ENCODE results near the gene TBX15.
"Not testable (repeated sequence)": the region's sequence is repeated elsewhere in the genome, so short reads cannot be mapped to it uniquely, and the experiment has no call there.

Gene TBX15

DNA sequence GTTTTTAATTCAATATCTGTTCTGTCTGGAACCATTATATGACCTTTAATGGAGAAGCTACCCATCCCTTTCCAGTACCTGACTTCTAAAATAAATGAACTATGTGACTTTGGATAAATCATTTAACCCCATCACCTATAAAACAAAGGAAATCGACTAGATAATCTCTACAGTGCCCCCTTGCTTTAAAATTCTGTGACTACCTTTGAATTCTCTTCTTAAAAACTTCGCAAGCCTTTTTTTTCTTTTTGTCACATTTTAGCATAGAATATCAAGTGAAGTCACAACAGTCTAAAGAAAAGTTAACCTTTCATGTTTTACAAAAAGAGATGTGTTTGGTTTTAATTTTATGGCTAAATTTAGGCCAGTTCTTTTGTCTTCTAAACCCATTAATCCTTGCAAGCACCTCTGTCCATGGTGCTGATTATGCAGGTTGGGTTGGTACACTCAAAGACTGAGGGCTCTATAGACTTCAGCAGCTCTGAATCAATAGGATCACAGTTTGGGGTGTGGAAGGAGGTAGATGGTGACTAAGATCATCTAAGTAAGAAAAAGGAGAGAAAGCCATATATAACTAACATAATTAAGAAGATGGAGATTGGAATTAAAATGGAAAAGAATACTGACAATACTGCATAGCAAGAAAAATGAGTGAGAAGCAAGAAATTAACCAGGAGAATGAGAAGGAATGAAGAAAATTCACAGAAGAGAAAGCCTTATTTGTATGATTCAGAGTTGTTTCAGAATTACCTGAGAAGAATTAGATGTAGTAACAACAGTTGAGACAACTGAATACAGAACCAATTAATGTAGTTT is 59.2 kb downstream of the TBX15 start:
- no peak for DNase-seq

DNA sequence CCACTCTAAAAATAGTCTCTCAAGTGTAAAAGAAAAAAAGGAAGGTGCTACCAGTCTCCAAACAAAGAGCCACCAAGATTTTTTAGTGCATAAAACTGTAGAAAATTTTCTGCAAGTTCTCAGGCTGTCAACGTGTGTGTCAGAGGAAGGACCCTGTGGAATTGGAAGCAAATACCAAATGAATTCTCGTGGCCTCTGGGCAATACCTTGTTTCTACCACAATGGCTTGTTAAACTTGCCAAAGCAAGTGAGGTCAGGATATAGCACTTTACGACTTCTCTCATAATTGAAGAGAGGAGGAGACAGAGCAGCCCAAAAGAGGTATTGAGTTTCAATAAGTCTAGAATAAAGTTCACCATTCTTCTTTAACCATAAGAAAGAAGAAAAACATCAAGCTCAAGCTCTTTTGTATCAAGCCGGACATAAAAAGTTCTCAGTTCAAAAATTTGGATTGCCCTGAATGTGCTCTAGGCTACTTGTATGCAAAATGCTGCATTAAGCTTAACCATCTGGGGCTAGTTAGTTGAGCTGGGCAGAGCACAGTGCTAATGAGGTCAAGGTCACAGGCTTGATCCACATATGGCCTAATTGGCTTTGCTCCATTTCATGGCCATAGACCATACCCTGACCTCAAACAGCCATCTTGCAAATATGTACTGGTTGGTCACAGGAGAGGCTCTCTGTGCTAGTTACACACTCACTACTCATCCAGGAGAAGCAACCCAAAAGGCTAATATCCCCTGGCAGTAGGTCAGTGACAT is 60.5 kb downstream of the TBX15 start:
- DNase-seq = no peak

DNA sequence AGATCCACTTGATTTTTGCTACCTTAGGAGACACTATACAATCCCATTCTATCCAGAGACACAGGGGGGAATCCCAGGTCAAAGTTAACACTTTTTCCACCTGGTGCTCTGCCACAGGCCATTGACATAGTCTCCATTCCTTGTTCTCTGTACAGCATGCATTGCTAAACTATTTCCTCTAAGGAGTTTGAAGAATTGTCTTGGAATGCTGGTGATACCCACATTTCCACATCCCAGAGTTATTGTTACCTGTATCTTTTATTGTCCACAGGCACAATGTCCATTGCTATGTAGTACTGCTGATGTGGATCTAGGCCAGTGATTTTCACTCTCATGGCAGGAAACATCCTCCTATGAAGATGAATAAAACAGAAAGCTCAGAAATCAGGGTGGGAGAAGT is 61.9 kb downstream of the TBX15 start:
- no peak for DNase-seq

DNA sequence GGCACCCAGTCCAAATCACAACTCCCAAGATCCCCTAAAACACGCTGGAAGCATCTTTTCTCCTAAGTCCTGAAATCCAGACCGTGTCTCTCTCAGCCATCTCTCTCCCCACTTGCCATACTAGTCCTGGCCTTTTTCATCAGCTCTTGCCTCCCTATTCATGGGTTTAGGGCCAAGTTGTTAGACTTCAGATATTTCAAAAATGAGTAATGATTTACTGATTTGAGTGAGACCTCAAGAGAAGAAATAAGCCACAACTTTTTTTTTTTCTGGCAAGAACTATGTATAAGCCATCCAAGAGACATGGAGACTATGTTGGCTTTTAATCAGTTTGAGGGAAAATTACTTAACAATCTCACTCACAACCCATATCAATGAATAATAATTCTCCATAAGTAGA is 62.5 kb downstream of the TBX15 start:
- no peak for DNase-seq

DNA sequence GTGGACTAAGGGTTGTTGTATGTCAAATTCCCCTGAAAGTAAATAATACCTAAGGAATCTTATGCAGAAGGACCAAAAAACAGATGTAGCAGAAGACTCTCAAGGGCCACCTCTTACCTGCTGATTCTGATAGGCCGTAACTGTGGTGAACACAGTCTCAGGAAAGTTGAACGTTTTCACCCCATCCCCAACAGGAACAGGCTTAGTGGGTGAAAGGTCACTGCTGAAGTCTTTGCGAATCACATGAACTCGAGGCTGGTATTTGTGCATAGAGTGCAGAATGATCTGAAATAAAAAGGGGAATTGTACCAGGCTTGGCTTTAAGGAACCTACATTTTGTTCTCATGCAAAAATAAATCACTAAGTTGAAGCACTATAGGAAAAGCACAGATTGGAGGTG is 64.8 kb downstream of the TBX15 start:
- DNase-seq = no peak

DNA sequence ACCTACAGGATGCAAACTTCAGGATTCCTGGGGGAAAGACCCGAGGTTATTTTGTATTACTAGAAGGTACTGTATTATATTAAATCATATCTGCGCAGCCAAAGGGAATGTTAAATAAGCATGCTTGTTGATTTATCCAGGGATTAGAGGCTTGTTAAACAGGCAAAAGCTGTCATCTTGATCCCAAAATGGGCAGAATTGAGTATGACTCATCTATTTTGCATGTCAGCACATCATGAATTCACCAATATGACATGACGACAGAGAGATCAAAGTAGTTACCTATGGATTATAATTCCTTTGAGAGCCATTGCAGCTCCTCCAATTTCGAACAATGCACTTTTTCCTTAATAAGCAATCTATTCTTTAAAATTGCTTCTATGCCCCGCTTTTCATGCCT is 66.1 kb downstream of the TBX15 start:
- no peak for DNase-seq

DNA sequence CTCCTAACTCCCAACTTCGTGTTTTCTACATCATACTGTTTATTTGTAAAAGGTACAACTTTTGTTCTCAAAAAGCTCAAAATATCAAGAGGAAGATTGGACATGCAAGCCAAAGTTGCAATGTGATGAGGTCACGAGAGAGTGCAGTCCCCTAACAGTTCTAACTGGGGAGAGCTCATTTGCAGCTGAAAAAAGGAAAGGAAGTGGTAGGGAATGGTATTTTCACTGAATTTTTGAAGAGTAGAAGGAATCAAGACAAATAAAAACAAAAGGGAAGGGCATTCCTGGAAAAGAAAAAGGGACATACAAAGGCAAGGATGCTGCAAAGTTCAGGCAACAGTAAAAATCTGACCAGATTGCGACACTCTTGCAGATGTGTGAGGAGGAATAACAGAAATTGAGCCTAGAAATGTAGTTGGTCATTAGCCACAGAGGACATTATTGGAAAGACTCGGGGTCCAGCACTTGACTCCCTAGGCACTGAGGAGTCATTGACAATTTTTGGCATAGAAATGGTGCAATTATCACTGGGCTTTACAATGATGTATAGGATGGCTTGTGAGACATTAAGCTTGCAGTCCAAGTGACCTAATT is 67.9 kb downstream of the TBX15 start:
- no peak for DNase-seq

DNA sequence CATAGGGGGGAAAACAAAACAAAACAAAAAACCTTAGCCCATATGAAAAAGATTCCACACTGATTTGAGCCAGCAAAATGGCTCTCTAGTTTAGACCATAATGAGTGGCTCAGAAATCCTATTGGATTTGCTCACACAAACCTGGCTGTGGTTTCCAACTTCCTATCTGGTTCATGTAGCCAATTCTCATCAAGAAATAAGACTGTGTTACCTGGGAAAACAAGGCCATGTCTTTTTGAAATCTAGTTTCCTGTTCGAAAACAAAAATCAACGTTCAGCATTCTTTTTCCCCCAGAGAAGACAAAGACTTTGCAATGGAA is 69.2 kb downstream of the TBX15 start:
- DNase-seq = no peak

DNA sequence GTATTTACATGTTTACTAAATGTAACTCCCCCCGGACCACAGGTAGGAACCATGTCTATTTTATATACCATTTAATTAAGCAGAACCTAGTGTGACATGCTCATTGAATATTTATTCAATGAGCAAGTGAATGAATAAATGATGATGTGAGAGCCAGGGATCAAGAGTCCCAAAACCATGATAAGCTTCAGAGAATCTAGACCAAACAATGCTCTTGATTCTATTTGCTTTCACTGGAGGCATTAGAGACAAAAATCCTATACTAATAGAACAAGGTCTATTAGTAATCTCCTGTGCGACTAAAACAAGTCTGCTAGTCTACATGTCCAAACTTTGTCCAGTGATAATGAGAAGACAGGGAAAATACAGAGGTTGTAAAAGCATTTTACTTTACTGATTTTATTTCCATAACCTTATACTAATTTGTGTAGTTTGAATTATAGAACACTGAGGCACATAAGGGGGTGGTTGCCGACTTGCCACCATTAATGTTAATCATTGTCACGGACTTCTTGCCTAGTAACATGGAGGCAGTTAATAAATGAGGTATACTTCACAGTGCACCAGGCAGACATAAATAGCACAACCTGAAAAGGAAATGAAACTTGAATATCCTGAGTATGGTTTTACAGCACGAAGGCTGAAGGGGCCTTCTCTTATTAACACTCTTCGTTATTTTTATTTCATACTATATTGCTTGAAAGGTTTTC is 69.8 kb downstream of the TBX15 start:
- no peak for DNase-seq

DNA sequence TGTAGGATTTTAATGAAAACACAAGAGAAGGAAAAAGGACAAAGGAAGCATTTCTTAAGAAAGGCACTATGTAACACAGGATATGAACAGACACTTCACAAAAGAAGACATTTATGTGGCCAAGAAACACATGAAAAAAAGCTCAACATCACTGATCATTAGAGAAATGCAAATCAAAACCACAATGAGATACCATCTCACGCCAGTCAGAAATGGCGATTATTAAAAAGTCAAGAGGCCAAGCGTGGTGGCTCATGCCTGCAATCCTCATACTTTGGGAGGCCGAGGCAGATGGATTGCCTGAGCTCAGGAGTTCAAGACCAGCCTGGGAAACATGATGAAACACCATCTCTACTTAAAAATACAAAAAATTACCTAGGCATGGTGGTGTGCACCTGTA is 71.8 kb downstream of the TBX15 start:
- DNase-seq = not testable (repeated sequence)

DNA sequence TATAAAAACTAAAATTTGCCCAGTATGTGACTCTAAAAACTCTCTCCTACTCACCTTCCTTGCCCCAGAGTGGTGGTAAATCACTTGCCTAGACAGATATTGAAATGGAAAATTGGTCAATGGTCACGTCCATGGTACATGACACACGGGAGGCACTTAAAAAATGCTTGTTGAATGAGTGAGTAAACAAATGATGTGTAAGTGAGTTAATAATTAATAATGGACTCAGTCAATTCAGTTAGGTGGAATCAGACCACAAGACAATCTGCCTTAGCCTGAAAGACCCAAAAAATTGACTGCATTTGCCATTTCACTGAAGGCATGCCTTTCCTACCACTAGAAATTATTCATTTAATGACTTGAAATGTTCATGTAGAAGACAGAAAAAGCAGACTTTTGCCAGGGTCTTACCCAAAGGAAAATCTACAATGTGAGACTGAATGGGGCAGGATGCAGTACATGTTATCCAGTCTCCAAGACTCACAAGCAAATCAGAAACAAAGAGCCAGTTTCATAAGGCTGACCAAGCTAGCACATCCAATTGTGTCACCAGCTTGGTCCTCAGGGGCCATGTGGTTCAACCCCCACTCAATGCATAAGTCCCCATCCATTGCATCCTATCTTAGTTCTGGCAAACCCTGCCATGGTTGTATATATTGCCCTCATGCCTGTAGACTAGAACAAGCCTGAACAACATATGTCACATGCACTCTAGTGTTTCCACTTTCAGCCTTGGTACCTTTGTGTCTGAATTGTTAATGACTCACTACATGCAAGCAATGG is 73.6 kb downstream of the TBX15 start:
- DNase-seq = no peak

DNA sequence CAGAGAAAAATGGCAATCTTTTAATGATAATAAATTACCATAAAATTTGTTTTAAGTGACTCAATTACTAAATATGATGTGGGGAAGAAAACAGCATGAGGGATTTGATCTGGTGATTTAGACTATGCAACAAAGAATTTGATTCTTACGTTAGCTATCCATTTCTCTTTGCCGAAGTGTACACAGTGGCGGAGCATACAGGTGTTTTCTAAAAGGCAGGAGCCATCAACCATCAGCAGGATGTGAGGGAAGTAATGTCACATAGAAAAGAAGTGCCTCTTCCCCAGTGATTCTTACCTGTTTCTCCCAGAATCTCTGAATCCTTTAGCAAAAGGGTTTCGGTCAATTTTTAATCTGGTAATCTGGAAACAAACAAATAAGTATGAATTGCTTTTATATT is 74.3 kb downstream of the TBX15 start:
- DNase-seq = no peak

DNA sequence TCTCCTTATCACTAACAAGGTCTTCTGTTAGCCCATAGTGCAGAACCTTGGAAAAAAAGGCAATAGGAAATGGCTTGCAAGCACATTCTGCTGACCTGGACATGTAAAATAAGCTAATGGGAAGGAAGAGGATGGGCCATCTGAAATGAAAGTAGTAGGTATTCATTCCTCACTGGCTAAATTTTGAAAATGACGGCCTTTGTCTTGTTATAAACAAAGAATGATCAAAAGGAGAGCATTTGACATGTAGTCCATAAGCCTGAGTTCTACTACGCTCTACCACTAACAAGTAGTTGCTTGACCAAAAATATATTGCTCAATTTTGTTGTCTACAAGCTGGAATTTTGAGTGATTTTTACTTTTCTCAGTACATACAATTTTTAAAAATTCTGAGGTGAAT is 75.6 kb downstream of the TBX15 start:
- DNase-seq = no peak

DNA sequence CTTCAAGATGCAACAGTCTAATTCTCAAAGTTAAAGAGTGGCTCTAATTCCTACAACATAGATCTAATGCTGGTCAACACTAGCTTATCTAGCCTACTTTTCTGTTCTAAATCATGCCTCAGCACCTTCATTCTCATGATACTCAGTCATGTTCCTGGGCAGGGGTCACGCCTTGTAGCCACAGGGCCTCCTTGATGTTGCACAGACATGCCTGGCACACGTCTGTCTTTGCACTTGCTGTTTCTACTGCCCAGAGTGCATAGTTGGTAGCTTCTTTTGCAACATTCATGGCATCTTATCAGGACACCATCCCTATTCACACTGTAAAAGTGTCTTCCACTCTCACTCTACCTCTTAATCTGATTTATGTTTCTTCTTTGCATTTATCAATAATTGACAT is 76.6 kb downstream of the TBX15 start:
- no peak for DNase-seq

DNA sequence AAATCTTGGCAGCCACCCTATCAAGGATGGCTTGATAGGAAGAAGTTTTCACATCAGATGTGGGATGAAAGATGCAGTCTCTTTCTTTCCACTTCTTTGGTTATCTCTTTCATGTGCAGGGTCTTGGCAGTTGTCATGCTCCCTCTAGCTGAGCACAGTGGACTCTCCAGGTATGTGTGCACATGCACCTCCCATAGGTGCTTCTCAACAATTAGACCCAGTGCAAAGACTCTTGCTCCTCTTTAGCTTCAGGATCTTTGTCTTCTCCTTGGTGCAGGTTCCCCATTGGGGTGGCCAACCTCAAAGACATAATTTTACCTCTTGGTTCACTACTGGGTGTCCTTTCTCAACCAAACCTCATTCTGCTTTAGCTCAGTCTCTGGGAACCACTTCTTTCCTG is 80.7 kb downstream of the TBX15 start:
- DNase-seq = no peak

DNA sequence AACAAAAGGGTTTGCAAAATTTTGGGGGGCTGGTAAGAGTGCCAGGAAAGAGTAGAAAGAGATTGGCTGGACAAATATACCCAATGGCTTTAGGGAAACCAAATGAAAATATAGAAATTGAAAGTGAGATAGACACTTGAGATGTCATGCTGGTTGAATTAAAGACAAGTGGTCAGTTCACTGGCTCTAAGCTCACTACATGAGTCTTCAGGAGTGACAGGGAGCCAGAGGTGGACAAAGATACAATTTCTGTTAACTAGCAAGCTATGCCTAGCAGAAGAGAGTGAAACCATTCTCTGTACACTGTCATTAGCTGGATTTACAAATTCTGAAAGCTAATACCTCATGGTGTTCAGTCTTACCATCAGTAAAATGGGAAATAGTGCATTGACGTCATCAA is 82.5 kb downstream of the TBX15 start:
- DNase-seq = no peak

DNA sequence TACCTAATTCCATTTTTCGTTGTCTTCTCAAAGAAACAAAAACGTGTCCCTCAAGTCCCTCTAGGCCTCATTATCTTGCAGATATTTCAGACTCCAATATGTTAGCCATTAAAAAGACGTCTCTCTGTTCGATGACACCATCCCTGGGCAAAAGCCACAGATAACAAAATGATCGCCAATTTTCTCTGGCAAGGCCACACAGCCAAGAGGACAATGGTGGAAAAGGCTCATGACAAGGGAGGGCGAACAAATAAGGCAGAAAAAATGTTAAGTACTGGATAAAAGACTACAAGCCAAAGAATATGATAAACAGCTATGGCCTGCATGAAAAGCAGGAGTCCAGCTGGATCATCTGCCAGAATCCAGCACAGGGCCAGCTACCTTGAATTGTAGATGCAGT is 82.9 kb downstream of the TBX15 start:
- no peak for DNase-seq

DNA sequence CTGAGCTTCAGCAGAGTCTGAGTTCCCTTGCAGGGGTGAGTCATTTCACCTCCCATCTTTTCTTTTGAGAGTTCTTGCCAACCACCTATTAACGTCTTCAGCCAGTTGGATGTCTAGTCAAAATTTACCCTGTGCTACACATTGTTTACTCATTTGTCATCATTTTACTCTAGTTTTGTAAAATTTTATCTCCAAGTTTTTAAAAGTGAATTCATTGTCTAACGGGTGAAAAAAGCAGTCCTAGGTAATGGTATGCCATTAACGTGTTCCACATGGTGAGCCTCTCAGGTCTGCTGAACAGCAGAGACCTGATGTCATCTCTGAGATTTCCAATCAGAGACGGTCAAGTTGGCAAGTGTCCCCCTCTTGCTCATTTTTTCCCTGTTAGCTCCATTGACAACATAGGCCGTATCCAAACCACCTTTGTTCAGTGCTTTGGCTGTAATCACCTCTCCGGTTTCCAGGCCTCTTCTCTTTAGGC is 85.4 kb downstream of the TBX15 start:
- peak in 1 of 56 donors; percentile 3 for DNase-seq

DNA sequence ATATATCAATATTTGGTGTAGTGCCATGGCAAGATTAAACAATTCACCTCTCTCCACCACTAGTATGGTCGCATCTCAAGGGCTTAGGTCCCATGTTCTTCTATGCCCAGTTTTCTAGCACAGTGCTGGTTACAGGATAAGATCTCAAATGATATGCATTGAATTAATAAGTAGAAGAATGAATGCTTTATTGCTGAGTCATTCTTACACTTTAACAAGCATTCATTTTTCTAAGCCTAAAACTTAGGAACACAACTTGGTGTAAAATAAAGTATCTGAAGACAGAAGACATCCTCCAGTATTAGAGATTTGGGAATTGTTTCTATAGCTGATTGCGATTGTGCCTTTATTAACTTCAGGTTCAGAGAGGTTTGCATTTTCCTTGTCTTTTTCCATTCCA is 85.8 kb downstream of the TBX15 start:
- DNase-seq = no peak

DNA sequence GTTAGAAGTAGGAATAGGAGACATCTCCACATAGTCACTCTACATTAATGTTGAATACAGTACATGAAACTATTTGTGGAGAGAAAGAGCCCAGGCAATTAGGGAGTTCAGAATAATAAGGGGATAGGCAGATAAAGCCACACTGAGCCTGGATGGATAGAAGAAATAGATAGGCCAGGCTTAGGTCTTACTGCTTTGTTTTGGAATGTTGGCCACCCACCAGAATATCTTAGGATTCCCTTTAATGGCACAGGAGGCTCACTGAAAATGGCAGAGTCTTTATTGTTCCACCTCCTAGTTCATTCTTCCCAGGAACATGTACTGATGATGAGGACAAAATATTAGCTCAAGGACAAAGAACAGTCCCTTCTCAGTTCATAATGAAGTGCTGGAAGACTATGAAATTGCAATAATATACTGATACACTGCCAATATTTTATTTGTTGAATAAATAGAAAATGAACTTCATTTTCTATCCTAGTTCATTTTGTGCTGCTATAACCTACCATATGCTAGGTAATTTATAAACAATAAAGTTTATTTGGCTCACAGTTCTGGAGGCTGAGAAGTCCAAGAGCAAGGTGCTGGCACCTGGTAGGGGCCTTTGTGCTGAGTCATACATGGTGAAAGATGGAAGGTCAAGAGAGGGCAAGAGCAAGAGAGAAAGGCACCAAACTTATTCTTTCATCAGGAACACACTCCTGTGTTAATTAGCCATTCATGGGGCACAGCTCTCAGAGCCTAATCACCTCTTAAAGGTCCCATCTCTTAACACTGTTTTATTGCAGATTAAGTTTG is 87.3 kb downstream of the TBX15 start:
- DNase-seq = no peak

Data from nucleus accumbens (tissue), 56 donors.